ENCODE measurements around the gene PDE9A. TPM values are rescaled to one million over a fixed set of nuclear protein-coding genes. Genes with fewer than 3 reads are reported as not detected.

Gene PDE9A
- total RNA-seq, 3 donors from 2014 or later: 3.0 to 14.7 (median 10.5) TPM

- Histone ChIP-seq H3K27me3 (no peaks in the 10 kb centered on the region), H3K27ac (no peak overlapping the region), H3K4me1 (no peaks in the 10 kb centered on the region), H3K4me3 (no peak overlapping the region), H3K9me3 (no peaks in the 10 kb centered on the region), H3K36me3 (no peaks in the 10 kb centered on the region)
- intact Hi-C loops (cut with DNase I; ENCODE audit: low total_unique reads): no loop called here
- no peak for DNase-seq (ENCODE audit: low spot score in 2 of 2)
- TF ChIP-seq POLR2A (IDR thresholded peaks at IDR 0.05): no peak
- no peak for TF ChIP-seq POLR2AphosphoS5 (IDR thresholded peaks at IDR 0.05)
- no peak for TF ChIP-seq CTCF (IDR thresholded peaks at IDR 0.05)
Observed at GRCh38 chr21:42646836-42647235, 6.6 kb upstream of the PDE9A start.

GRCh38 chr21:42648606-42649005 lies 4.8 kb upstream of the PDE9A start:
- Histone ChIP-seq H3K27me3 (no peaks in the 10 kb centered on the region), H3K27ac (no peak overlapping the region), H3K9me3 (no peaks in the 10 kb centered on the region), H3K4me3 (no peak overlapping the region), H3K36me3 (no peaks in the 10 kb centered on the region), H3K4me1 (no peaks in the 10 kb centered on the region)
- intact Hi-C loops (cut with DNase I; ENCODE audit: low total_unique reads): no loop called here
- no peak for TF ChIP-seq POLR2A (IDR thresholded peaks at IDR 0.05)
- no peak for TF ChIP-seq CTCF (IDR thresholded peaks at IDR 0.05)
- TF ChIP-seq POLR2AphosphoS5 (IDR thresholded peaks at IDR 0.05): no peak
- no peak for DNase-seq (ENCODE audit: low spot score in 2 of 2)

- Histone ChIP-seq H3K9me3 (no peaks in the 10 kb centered on the region), H3K27me3 (no peaks in the 10 kb centered on the region), H3K4me3 (no peak overlapping the region), H3K27ac (no peak overlapping the region), H3K4me1 (peaks cover 0 to under 1% of the 10 kb centered on the region in 2 donors), H3K36me3 (no peaks in the 10 kb centered on the region)
- no peak for DNase-seq (ENCODE audit: low spot score in 2 of 2)
- intact Hi-C loops (cut with DNase I; ENCODE audit: low total_unique reads): no loop called here
- no peak for TF ChIP-seq POLR2A (IDR thresholded peaks at IDR 0.05)
- TF ChIP-seq POLR2AphosphoS5 (IDR thresholded peaks at IDR 0.05): no peak
- no peak for TF ChIP-seq CTCF (IDR thresholded peaks at IDR 0.05)
Observed at GRCh38 chr21:42649122-42650032, 4.0 kb upstream of the PDE9A start.

GRCh38 chr21:42650033-42650370 lies 3.4 kb upstream of the PDE9A start:
- peaks cover 6 to 7% of the 10 kb centered on the region in 2 donors for H3K4me1 ChIP-seq
- no peak for DNase-seq (ENCODE audit: low spot score in 2 of 2)
- TF ChIP-seq POLR2A (IDR thresholded peaks at IDR 0.05): no peak
- TF ChIP-seq CTCF (IDR thresholded peaks at IDR 0.05): no peak
- no peak for TF ChIP-seq POLR2AphosphoS5 (IDR thresholded peaks at IDR 0.05)
- no peaks in the 10 kb centered on the region for H3K27me3 ChIP-seq
- no peaks in the 10 kb centered on the region for H3K9me3 ChIP-seq
- H3K4me3 ChIP-seq: no peak overlapping the region
- intact Hi-C loops (cut with DNase I; ENCODE audit: low total_unique reads): no loop called here
- no peak overlapping the region for H3K27ac ChIP-seq
- H3K36me3 ChIP-seq: no peaks in the 10 kb centered on the region

All from breast epithelium (tissue), 4 donors.